ENCODE data around the gene COG2. TPM values are rescaled to one million over a fixed set of nuclear protein-coding genes. Genes with fewer than 3 reads are reported as not detected.

Gene COG2
- total RNA-seq, 1 experiment from 2014 or later = 40.9 TPM

DNA sequence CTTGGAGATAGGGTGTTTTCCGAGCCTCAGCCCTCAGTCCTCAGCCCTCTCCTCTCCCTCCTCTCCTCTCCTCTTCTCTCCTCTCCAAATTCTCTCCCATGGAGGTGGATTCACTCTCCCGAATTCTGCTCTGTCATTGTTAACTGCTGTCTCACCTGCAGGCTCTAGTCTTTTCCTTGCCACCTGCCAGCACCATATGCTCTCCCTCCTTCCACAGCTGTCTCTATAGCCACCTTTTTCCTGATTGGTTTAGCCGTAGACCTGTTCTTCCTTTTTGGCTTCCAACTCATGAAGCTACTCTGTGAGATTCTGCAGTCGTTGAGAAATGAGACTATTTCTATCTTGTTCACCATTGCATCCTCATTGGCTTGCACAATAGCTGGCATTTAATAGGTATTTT is 19.7 kb downstream of the COG2 start:
- Histone ChIP-seq H3K27me3 (ENCODE audit: low read length) (no peaks in the 10 kb centered on the region), H3K9me3 (ENCODE audit: low read length) (no peaks in the 10 kb centered on the region), H3K9me2 (replicated peaks; ENCODE audit: insufficient read depth, low read length) (no peaks in the 10 kb centered on the region), H3K4me2 (ENCODE audit: low read depth, low read length, poor library complexity, severe bottlenecking) (no peak overlapping the region), H4K20me1 (ENCODE audit: insufficient read depth, low read depth, low read length) (no peaks in the 10 kb centered on the region), H3K36me3 (ENCODE audit: insufficient read depth, low read length) (peaks cover 49% of the 10 kb centered on the region; the same call in 1 of the 2 replicates), H3K9ac (ENCODE audit: low read length) (no peak overlapping the region), H2AFZ (ENCODE audit: low read length) (no peak overlapping the region), H3K4me3 (ENCODE audit: low read length) (no peak overlapping the region), H3K27ac (ENCODE audit: low read length) (no peak overlapping the region), H3K4me1 (ENCODE audit: low read length) (no peaks in the 10 kb centered on the region), H3K79me2 (ENCODE audit: low read length) (peaks cover 41% of the 10 kb centered on the region)
- DNase-seq = no peak

GRCh38 chr1:230668227-230668626 is 25.9 kb downstream of the COG2 start:
- no peak for DNase-seq
- no peaks in the 10 kb centered on the region for H3K4me1 ChIP-seq (ENCODE audit: low read length)
- no peak overlapping the region for H3K4me2 ChIP-seq (ENCODE audit: low read depth, low read length, poor library complexity, severe bottlenecking)
- no peaks in the 10 kb centered on the region; the same call in 1 of the 2 replicates for H3K79me2 ChIP-seq (ENCODE audit: low read length)
- H3K9me3 ChIP-seq (ENCODE audit: low read length) = no peaks in the 10 kb centered on the region
- no peaks in the 10 kb centered on the region for H3K9me2 ChIP-seq (replicated peaks; ENCODE audit: insufficient read depth, low read length)
- H4K20me1 ChIP-seq (ENCODE audit: insufficient read depth, low read depth, low read length) = no peaks in the 10 kb centered on the region
- no peak overlapping the region for H3K27ac ChIP-seq (ENCODE audit: low read length)
- no peaks in the 10 kb centered on the region for H3K27me3 ChIP-seq (ENCODE audit: low read length)
- no peak overlapping the region for H2AFZ ChIP-seq (ENCODE audit: low read length)
- H3K9ac ChIP-seq (ENCODE audit: low read length) = no peak overlapping the region
- H3K4me3 ChIP-seq (ENCODE audit: low read length) = no peak overlapping the region
- peaks cover 46% of the 10 kb centered on the region; the same call in 1 of the 2 replicates for H3K36me3 ChIP-seq (ENCODE audit: insufficient read depth, low read length)

DNA sequence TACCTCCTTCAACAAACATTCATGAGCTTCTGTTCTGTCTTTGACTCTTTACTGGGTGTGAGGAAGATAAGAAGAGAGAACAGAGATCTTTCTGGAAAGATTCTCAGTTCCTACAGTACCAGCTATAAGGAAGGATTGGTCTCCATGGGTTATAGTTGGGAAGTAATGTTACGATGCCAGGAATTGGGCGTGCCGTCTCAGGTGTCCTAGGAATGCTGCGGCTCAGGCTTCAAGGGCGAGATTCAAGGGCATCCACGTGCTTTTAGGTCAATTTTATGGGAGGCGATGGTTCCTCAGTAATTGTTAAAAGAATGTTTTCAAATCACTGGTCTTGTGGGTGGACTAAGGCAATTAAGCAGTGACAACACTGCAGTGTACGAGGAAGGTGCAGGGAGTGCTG is 27.3 kb downstream of the COG2 start:
- no peaks in the 10 kb centered on the region; the same call in 1 of the 2 replicates for H3K79me2 ChIP-seq (ENCODE audit: low read length)
- H2AFZ ChIP-seq (ENCODE audit: low read length) = no peak overlapping the region
- no peaks in the 10 kb centered on the region for H3K9me3 ChIP-seq (ENCODE audit: low read length)
- no peaks in the 10 kb centered on the region for H3K4me1 ChIP-seq (ENCODE audit: low read length)
- no peaks in the 10 kb centered on the region for H3K9me2 ChIP-seq (replicated peaks; ENCODE audit: insufficient read depth, low read length)
- H4K20me1 ChIP-seq (ENCODE audit: insufficient read depth, low read depth, low read length) = no peaks in the 10 kb centered on the region
- peaks cover 49% of the 10 kb centered on the region; the same call in 1 of the 2 replicates for H3K36me3 ChIP-seq (ENCODE audit: insufficient read depth, low read length)
- no peak overlapping the region for H3K27ac ChIP-seq (ENCODE audit: low read length)
- no peak overlapping the region for H3K4me2 ChIP-seq (ENCODE audit: low read depth, low read length, poor library complexity, severe bottlenecking)
- no peaks in the 10 kb centered on the region for H3K27me3 ChIP-seq (ENCODE audit: low read length)
- DNase-seq = no peak
- no peak overlapping the region for H3K9ac ChIP-seq (ENCODE audit: low read length)
- no peak overlapping the region for H3K4me3 ChIP-seq (ENCODE audit: low read length)

DNA sequence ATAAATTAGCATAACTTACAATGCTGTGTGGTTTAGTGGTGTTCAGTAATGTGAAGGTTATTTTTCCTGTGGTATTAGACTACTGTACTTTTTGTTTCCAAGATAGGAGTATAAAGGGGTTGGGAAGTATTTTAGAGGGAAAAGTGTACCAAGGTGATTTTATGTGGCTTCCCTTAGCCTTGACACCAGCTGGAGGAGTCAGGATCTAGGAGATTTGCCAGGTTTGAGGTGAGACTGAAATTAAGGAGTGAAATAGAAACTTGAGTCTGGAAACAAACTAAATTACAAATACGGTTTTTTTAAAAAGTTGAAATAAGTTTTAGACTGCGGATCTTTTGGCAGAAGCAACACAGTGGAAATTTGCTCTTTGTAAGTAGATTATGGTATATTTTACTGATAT is 32.3 kb downstream of the COG2 start:
- H3K9ac ChIP-seq (ENCODE audit: low read length) = no peak overlapping the region
- H4K20me1 ChIP-seq (ENCODE audit: insufficient read depth, low read depth, low read length) = no peaks in the 10 kb centered on the region
- no peaks in the 10 kb centered on the region for H3K79me2 ChIP-seq (ENCODE audit: low read length)
- H3K36me3 ChIP-seq (ENCODE audit: insufficient read depth, low read length) = peaks cover 61% of the 10 kb centered on the region
- H3K9me3 ChIP-seq (ENCODE audit: low read length) = no peaks in the 10 kb centered on the region
- no peaks in the 10 kb centered on the region for H3K4me1 ChIP-seq (ENCODE audit: low read length)
- no peaks in the 10 kb centered on the region for H3K27me3 ChIP-seq (ENCODE audit: low read length)
- no peak overlapping the region for H3K4me3 ChIP-seq (ENCODE audit: low read length)
- H3K9me2 ChIP-seq (replicated peaks; ENCODE audit: insufficient read depth, low read length) = no peaks in the 10 kb centered on the region
- no peak overlapping the region for H3K27ac ChIP-seq (ENCODE audit: low read length)
- H3K4me2 ChIP-seq (ENCODE audit: low read depth, low read length, poor library complexity, severe bottlenecking) = no peak overlapping the region
- DNase-seq = no peak
- no peak overlapping the region for H2AFZ ChIP-seq (ENCODE audit: low read length)

GRCh38 chr1:230677200-230677599 is 34.9 kb downstream of the COG2 start:
- no peaks in the 10 kb centered on the region for H3K9me2 ChIP-seq (replicated peaks; ENCODE audit: insufficient read depth, low read length)
- H3K4me2 ChIP-seq (ENCODE audit: low read depth, low read length, poor library complexity, severe bottlenecking) = no peak overlapping the region

DNA sequence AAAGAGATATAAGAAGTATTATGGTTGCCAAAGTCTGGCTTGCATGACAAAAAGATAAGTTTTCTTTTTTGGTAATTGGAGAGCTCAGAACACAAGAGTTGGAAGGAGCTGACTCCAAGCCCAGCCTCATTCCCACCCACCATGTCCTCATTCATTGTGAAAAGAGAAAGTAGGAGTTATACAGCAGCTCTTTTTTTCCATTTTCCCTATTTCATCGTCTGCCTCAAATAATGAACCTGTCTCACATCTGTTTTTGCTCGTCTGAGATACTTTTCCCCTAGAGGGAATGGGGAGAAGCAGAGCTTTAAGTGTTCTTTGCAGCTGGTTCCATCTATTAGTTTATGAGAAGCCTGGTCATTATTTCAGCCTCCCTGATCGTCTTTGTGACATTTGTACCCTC is 36.9 kb downstream of the COG2 start:
- Histone ChIP-seq H3K9me3 (ENCODE audit: low read length) (no peaks in the 10 kb centered on the region), H4K20me1 (ENCODE audit: insufficient read depth, low read depth, low read length) (no peaks in the 10 kb centered on the region), H3K4me1 (ENCODE audit: low read length) (no peaks in the 10 kb centered on the region), H3K36me3 (ENCODE audit: insufficient read depth, low read length) (peaks cover 74% of the 10 kb centered on the region), H3K9me2 (replicated peaks; ENCODE audit: insufficient read depth, low read length) (no peaks in the 10 kb centered on the region), H3K27me3 (ENCODE audit: low read length) (no peaks in the 10 kb centered on the region), H3K27ac (ENCODE audit: low read length) (no peak overlapping the region), H3K4me3 (ENCODE audit: low read length) (no peak overlapping the region), H3K4me2 (ENCODE audit: low read depth, low read length, poor library complexity, severe bottlenecking) (no peak overlapping the region), H3K9ac (ENCODE audit: low read length) (no peak overlapping the region), H2AFZ (ENCODE audit: low read length) (no peak overlapping the region), H3K79me2 (ENCODE audit: low read length) (no peaks in the 10 kb centered on the region)
- no peak for DNase-seq

More at GRCh38 chr1:230677200-230677599, 34.9 kb downstream of the COG2 start:
- DNase-seq = no peak
- no peak overlapping the region for H3K9ac ChIP-seq (ENCODE audit: low read length)
- H3K36me3 ChIP-seq (ENCODE audit: insufficient read depth, low read length) = peaks cover 69% of the 10 kb centered on the region
- H4K20me1 ChIP-seq (ENCODE audit: insufficient read depth, low read depth, low read length) = no peaks in the 10 kb centered on the region
- H2AFZ ChIP-seq (ENCODE audit: low read length) = no peak overlapping the region
- H3K27ac ChIP-seq (ENCODE audit: low read length) = no peak overlapping the region
- no peaks in the 10 kb centered on the region for H3K27me3 ChIP-seq (ENCODE audit: low read length)
- no peak overlapping the region for H3K4me3 ChIP-seq (ENCODE audit: low read length)
- H3K79me2 ChIP-seq (ENCODE audit: low read length) = no peaks in the 10 kb centered on the region
- H3K4me1 ChIP-seq (ENCODE audit: low read length) = no peaks in the 10 kb centered on the region
- no peaks in the 10 kb centered on the region for H3K9me3 ChIP-seq (ENCODE audit: low read length)

DNA sequence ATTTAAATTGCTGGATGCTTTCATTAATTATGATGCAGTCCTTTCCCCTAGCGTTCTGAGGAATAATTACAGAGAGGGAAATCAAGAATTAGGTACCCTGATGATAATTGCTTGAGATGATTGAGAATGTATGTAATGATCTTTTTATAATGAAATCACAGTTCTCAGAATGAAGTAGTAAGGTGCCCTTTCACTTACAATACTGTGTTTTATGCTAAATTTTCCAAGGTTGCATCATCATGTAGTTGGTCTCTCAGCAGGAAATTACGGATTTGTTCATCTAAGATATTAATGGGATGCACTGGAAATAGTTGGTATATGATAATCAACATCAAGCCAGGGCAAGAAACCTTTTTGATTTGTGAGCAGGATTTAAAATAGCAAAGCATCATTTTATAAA is 37.5 kb downstream of the COG2 start:
- no peak for DNase-seq
- Histone ChIP-seq H3K27ac (ENCODE audit: low read length) (no peak overlapping the region), H2AFZ (ENCODE audit: low read length) (no peak overlapping the region), H3K4me3 (ENCODE audit: low read length) (no peak overlapping the region), H3K4me1 (ENCODE audit: low read length) (no peaks in the 10 kb centered on the region), H3K9ac (ENCODE audit: low read length) (no peak overlapping the region), H3K4me2 (ENCODE audit: low read depth, low read length, poor library complexity, severe bottlenecking) (no peak overlapping the region), H3K27me3 (ENCODE audit: low read length) (no peaks in the 10 kb centered on the region), H3K36me3 (ENCODE audit: insufficient read depth, low read length) (peaks cover 74% of the 10 kb centered on the region), H3K79me2 (ENCODE audit: low read length) (no peaks in the 10 kb centered on the region), H4K20me1 (ENCODE audit: insufficient read depth, low read depth, low read length) (no peaks in the 10 kb centered on the region), H3K9me3 (ENCODE audit: low read length) (no peaks in the 10 kb centered on the region), H3K9me2 (replicated peaks; ENCODE audit: insufficient read depth, low read length) (no peaks in the 10 kb centered on the region)

DNA sequence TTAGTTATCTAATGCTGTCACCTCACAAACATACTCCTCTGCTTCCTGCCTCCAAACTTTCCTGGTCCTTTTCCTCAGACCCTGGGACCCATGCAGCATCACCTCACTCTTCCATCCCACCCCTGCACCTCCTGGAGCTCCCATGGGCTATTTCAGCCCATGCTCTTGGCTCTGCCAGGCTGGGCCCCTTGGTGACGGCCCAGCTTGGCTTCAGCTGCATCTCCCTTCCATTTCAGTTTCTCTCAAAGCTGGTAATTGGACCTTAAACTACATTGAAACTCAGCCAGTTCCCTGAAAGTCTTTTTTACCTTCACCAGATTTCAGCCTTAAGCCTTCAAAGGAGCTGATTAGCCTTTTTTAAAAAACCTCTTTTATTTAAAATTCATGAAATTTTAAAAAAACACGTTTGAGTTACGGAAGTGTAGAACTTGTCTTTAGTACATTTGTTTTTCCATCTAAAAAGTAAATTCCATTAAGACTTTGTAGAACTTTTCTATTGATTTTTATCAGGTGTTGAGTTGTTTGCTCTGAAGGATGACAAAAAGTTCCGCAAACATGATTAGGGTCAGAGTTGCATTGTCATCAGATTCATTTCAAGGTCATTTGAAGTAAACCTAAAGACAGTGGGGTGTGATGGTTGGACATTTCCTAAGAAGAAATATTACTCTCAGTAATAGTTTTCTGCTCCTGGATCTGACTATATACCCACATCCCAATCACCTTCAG is 38.2 kb downstream of the COG2 start:
- H3K27me3 ChIP-seq (ENCODE audit: low read length) = no peaks in the 10 kb centered on the region
- H3K79me2 ChIP-seq (ENCODE audit: low read length) = no peaks in the 10 kb centered on the region
- no peaks in the 10 kb centered on the region for H3K4me1 ChIP-seq (ENCODE audit: low read length)
- no peaks in the 10 kb centered on the region for H3K9me2 ChIP-seq (replicated peaks; ENCODE audit: insufficient read depth, low read length)
- no peak overlapping the region for H3K4me2 ChIP-seq (ENCODE audit: low read depth, low read length, poor library complexity, severe bottlenecking)
- peaks cover 77% of the 10 kb centered on the region for H3K36me3 ChIP-seq (ENCODE audit: insufficient read depth, low read length)
- H4K20me1 ChIP-seq (ENCODE audit: insufficient read depth, low read depth, low read length) = no peaks in the 10 kb centered on the region
- DNase-seq = no peak
- H3K27ac ChIP-seq (ENCODE audit: low read length) = no peak overlapping the region
- H2AFZ ChIP-seq (ENCODE audit: low read length) = no peak overlapping the region
- H3K4me3 ChIP-seq (ENCODE audit: low read length) = no peak overlapping the region
- no peaks in the 10 kb centered on the region for H3K9me3 ChIP-seq (ENCODE audit: low read length)
- H3K9ac ChIP-seq (ENCODE audit: low read length) = no peak overlapping the region

Data from Karpas-422 (cell line).